AG10803 (cell line): ENCODE measurements around the gene SLIT2.
A peak's percentile ranks its signal among the peaks of the same experiment; 100 is the strongest.

Experiments used
- DNase-seq: peaks from one replicate; pipeline ENCODE4 v3.0.0; 2010; ENCODE audit warnings: low read depth
- H3K4me3 ChIP-seq: 2 replicates; pipeline ENCODE4 v1.5.1; 2011; ENCODE audit warnings: mild to moderate bottlenecking, low read length, control low read depth
- CTCF ChIP-seq: conservative IDR thresholded peaks from 2 replicates; pipeline ENCODE4 v1.5.1; 2011; ENCODE audit warnings: mild to moderate bottlenecking, low read length, control low read depth, inconsistent platforms

SLIT2 gene

DNA sequence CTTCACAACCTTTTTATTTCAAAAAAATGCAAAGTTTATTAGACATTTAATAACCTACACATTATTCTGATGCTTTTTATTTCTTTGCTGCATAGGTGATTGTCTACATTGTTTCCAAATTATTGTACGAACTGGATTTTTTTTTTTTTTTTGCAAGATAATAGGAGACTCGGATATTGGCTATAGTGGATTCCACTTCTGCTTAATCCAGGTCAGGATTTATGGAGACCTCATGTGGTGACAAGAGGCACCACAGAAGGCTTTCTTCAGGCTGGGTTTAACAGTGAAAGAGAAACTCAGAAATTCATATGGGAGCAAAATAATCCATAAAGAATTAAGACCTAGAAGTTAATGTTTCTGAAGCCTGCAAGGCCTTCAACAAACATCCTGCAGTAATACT is 2.4 kb upstream of the SLIT2 start:
- no peak overlapping the region for H3K4me3 ChIP-seq
- peak; percentile 80 for TF ChIP-seq CTCF
- peak; percentile 65 for DNase-seq

DNA sequence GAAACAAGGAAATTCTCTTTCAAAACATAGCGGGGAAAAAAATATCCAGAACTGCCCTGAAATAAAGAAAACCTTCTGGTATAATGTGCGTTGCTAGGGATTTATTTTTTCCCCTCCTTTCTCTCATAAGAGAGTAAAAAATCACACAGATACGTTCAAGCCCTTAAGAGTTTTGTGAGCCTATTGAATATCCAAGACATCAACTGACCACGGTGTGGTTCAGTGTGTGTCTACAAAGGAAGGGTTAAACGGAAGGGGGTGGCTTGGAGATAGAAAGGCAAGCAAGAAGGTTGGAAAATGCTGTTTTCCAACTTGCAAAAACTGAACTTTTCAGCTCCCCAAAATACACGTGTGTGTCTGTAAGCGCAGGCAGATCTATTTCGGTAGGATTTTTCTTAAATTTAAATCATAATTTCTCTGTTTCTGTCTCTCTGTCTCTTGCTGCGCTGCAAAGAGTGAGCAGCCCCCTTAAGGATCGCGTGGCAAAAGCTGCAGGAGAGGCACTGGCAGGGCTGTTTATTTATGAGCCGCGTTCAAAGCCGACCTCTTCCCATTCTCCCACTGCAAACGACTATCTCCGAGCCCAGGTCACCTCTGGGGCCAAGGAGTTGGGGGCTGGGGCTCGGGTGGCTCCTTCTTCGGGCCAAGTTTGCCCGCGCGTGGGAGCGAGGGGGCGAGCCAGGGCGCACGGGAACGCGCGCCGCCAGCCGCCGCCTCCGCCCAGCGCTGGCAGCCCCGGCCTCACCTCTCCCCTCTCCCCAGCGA is 492 bp upstream of the SLIT2 start:
- TF ChIP-seq CTCF, result no peak
- no peak for DNase-seq

DNA sequence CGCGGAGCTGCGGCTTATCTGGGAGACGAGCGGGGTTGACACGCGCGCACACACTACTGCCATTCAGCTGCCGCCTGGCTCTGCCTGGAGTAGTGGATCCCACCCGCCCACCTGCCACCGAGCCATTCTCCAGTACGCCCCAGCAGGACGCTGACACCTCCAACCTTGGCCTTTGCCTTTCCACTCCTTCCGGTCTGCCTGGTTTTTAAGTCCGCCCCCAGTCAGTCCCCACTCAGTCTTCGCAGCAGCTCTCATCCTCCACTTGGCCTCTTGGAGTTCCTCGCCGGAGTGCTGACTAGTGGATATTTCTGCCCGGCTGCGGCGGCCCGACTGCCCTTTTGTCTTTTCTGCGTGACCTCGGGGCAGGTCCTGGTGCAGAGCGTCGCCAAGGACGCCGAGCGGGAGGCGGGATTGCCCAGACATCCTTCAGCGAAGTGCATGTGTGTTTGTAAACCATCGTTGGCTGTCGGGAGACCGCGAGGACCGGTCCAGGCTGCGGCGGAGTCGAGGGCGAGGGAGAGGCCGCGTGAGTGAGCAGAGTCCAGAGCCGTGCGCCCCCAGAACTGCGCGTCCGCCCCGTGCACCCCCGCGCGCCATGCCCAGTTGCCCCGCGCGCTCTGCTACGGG is 1.1 kb downstream of the SLIT2 start:
- DNase-seq, result peak; percentile 43
- 0 out of 2 replicates have a peak, but pooled peaks have one; percentile 1 for TF ChIP-seq CTCF
- peak overlapping the region; percentile 89 for H3K4me3 ChIP-seq

More for the DNA sequence above, 492 bp upstream of the SLIT2 start:
- H3K4me3 ChIP-seq, result peak overlapping the region; percentile 89

GRCh38 chr4:20253283-20253734 is 1.6 kb downstream of the SLIT2 start:
- peak overlapping the region; percentile 89 for H3K4me3 ChIP-seq
- DNase-seq, result no peak
- no peak for TF ChIP-seq CTCF

DNA sequence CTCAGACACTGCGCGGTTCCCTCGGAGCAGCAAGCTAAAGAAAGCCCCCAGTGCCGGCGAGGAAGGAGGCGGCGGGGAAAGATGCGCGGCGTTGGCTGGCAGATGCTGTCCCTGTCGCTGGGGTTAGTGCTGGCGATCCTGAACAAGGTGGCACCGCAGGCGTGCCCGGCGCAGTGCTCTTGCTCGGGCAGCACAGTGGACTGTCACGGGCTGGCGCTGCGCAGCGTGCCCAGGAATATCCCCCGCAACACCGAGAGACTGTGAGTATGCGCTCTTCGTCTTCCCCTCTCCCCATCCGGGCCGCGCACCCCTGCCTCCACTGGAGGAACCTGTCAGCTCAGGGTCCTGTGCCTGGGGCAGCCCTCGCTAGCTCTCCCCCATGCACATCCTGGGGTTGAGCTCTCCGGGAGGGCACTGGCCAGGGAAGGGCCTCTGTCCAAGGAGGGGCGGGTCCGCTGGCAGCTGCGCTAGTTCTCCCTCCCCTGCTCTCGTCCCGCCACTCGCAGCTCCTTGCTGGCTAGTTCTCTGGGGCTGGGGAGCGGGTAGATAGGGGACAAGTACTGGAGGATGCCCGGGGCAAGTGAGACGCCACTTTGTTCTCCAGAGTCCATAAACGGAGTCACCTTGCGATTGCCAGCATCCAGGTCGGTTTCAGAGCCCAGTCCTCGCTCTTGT is 2.2 kb downstream of the SLIT2 start:
- TF ChIP-seq CTCF, result no peak
- peak overlapping the region; percentile 89 for H3K4me3 ChIP-seq
- peak; percentile 45 for DNase-seq

DNA sequence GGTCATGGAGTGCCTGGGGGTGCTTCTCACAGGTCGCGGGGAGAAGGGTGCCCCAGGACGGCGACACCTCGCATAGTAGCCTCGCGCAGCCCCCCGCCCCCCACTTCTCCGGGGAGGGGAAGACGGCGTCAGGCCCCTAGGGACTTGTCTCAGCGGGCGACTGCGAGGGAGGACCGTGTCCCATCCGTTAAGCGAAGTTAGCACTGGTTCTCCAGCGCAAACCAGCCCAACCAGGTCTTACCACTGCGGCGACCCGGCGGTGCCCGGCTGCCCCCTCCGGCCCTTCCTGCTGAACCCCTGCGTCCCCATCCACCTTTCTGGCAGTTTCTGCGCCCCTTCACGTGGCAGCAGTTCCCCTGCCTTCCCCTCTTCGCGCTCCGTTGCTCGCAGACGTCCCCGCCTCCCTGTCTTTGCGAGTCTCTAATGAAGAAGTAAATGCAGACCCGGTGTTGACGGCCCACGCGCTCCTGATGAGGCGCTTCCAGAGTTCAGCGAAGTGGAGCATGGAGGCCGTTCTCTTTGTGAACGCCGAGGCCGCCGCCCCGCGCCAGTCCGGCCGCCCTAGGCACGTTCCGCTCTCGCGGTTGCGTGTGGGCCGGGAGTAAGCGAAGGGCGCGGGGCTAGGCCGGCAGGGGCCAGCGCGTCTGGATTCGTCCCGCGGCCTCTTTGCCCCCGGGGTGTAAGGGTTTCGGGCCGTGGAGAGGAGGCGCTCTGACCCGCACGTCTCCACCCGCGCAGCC is 3.0 kb downstream of the SLIT2 start:
- TF ChIP-seq CTCF, result no peak
- DNase-seq, result peak; percentile 44
- peak overlapping the region; percentile 89 for H3K4me3 ChIP-seq
